NCI-H1930 (cell line): ENCODE results near the gene SCLY.

Source experiments
- DNase-seq, 2 experiments: peaks; one replicate each; lab custom pipeline; 2025; lab: John Stamatoyannopoulos, UW

Gene SCLY

DNA sequence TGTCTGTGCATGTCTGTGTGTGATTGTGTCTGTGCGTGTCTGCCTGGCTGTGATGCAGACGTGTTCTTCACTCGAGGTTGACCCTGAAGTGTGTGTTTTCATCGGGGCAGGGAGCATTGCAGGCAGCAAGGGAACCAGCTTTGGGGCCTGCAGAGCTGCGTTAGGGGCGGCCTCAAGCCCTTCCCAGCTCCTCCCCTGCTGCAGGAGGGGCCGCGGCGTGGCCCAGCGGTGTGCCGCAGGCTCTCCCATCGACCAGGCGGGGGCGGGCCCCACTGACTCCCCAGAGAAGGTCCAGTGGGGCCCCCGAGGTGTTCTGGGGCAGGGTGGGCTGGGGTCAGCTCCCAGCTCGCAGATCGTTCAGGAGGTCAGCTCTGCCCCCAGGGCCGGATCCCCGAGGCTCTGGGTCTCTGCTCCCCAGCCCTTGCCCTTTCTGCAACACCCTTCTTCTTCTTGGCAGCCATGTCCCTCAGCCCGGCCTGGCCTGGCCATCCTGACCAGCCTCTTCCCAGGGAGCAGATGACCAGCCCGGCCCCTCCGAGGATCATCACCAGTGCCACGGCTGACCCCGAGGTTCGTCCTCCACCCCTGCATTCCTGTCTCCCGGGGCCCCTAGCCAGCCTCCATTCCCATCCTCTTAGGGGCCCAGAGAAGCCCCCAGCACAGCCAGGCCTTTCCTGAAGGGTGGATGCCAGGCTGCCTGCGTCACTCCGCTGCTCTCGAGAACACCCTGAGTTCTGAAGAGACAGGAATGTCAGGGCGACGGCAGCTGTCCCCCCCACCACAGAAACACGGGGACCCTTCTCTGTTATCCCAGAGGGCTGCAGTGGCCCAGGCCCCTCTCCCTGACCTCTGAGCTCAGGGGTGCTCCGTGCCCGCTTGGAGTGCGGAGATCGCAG is 66.6 kb downstream of the SCLY start:
- no peak for DNase-seq

GRCh38 chr2:238128061-238128440 is 67.2 kb downstream of the SCLY start:
- no peak for DNase-seq

- DNase-seq: no peak
Observed at GRCh38 chr2:238128534-238129001, 67.8 kb downstream of the SCLY start.

DNA sequence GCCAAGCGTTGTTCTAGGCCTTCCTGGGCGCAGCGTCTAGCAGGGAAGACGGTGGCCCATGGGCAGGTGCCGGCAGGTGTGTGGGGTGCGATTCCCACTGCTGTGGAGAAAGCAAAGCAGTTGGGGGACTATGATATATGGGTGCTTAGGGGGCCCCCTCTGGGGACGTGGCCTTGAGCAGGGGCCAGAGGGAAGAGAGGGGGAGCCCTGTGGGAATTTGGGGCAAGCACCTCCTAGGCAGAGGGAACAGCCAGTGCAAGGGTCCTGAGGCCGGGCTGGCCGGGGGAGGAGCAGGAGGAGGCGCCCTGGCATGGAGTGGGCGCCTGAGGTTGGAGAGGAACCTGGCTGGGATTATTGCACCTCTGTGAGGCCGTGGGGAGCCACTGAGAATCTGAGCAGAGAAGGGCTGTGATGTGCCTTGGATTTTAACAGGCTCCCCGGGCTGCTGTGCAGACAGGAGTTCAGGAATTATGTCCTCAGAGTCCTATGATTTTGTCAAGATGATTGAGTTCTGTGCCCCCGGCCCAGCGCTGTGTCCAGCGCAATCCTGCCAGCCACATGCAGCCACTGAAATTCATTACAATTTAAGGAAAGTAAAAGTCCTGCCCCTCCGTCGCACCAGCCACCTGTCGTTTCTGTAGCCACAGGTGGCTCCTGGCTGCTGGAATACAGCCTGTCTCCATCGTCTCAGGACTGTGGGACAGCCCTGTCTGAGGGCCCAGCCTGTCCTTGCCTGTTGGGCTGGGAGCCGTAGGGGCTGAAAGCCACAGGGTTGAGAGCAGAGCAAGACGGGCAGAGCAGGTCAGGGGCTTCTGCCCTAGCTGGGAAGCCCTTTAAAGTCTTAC is 68.6 kb downstream of the SCLY start:
- no peak for DNase-seq

- DNase-seq: no peak
Observed at GRCh38 chr2:238130111-238130695, 69.4 kb downstream of the SCLY start.

GRCh38 chr2:238130696-238131628 is 70.2 kb downstream of the SCLY start:
- no peak for DNase-seq

GRCh38 chr2:238131761-238132462 is 71.1 kb downstream of the SCLY start:
- no peak for DNase-seq

DNA sequence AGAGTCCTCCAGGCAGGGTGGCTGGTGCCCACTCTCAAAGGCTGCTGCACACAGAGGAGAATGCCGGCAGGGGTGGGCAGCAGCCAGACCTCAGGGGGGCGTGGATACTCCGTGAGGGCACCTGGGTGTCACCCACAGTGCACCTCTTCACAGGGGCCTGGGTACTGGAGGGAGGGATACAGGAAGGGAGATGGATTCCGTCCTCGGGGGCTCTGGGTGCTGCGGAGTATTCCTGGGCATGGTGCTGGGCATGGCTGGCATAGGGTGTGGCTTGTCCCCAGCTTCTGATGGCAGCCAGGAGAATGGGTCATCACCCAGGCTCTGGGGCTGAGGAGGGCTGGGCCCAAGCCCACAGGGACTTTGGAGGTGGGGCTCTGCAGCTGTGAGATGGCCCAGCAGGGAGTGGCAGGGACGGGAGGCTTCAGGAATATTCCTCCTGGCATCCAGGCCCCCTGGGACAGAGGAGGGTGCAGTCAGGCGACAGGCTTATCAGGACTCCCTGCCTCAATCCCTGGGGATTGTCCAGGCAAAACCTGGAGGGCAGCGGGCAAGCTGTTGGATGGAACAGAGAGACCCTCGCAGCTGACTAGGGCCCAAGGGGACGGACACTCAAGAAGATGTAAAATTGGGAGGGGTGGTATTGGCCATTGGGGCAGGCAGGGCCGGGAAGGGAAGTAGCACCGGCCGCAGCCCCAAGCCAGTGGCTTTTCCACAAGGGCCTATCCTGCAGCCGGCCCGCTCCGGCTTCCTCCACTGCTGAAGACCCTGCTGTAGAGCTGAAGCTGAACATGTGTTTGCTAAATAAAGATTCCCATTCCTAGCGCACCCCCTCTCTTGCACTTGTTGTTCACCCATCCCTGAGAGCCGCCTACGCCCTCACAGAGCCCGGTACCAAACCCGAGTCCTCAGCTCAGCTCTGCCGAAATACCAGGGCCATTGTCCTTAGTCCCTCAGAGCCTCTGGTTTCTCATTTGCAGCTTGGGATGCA is 72.0 kb downstream of the SCLY start:
- no peak for DNase-seq

GRCh38 chr2:238133499-238134392 is 72.9 kb downstream of the SCLY start:
- DNase-seq: no peak

GRCh38 chr2:238134393-238134785 is 73.6 kb downstream of the SCLY start:
- DNase-seq: no peak

DNA sequence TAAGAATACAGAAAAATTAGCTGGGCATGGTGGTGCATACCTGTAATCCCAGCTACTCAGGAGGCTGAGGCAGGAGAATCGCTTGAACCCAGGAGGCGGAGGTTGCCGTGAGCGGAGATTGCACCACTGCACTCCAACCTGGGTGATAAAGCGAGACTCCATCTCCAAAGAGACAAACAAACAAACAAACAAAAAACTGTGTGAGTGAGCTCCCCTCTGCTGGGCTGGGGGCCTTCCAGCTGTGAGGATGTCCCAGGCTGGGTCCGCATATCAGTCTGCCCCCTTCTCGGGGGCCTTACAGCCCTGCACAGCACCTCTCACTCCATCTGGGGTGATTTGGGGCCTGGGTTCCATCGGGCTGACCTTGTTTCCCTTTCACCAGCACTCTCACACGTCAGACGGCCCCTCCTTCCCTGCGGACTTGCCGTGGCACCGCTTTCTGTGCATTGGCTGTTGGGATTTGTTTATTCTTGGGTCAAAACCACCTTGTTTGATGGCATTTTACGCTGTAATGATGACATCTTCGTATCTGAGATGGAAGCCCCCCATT is 74.9 kb downstream of the SCLY start:
- DNase-seq: no peak

DNA sequence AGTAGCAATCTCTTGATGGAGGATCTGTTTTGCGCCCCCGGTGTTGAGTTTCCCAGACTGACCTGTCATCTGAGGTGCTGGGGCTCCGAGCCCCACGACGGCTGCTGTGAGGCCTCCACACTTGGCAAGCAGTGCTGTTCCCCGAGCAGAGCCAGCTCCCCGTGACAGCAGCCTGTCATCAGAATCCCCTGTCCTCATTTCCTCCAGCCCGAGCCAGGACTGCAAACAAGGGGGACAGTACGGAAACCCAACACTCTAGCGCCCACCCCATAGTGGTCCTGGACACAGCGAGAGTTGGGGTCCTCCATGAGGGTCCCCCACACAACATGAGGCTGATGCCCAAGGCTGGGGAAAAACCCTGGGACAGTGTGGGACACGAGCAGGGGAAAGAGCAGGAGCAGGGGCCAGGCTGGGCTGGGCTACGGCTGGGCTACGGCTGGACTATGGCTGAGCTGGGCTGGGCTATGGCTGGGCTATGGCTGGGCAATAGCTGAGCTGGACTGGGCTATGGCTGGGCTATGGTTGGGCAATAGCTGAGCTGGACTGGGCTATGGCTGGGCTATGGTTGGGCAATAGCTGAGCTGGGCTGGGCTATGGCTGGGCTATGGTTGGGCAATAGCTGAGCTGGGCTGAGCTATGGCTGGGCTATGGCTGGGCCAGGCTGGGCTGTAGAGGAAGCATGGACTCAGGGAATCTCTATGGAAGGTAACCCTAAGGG is 76.2 kb downstream of the SCLY start:
- DNase-seq: no peak

DNA sequence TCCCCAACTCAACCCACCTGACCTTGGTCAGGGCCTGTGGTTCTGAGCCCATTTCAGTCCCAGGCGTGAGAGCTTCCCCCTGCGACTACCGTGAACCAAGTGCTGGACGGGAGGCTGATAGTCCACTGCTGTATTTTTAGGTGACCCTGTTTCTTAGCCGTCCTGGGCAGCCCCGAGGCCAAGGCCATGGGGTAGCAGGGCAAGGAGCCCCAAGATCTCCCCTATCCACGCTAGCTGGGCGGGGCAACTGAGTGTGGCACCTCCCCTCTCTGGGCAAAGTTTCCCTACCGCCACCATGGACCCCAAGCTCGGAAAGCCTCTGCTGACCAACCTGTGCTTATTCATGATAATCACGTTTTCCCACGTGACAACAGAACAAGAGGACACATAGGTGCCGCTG is 77.1 kb downstream of the SCLY start:
- no peak for DNase-seq

GRCh38 chr2:238138331-238139195 is 77.8 kb downstream of the SCLY start, which contains the start of gene KLHL30:
KLHL30 (plus strand) TSS chr2:238138668; CDS start chr2:238140755, 2,087 bp downstream.
- no peak for DNase-seq

- no peak for DNase-seq
Observed at GRCh38 chr2:238139196-238140039, 78.6 kb downstream of the SCLY start.
